Gastroesophageal sphincter (tissue), 4 donors: ENCODE data around the gene TMEM243. TPM values are rescaled to one million over a fixed set of nuclear protein-coding genes. Genes with fewer than 3 reads are reported as not detected.
"Not testable (repeated sequence)": the region's sequence is repeated elsewhere in the genome, so short reads cannot be mapped to it uniquely, and the experiment has no call there.

Experiments used
- ATAC-seq: fragments of 150-250 bp; one replicate; pipeline ENCODE4 v1.9.1; 2016; ENCODE audit warnings: mild to moderate bottlenecking, moderate library complexity
- H3K27ac ChIP-seq, 4 donors: fragments of 200-600 bp; sonication (generic) in 3 of 4; 1 replicate in 3 of 4; 2 replicates in 1 of 4; pipeline ENCODE4 v1.5.1; 2016 to 2019
- H3K27me3 ChIP-seq: fragments of 200-600 bp; sonication (generic); one replicate; pipeline ENCODE4 v1.5.1; 2019
- H3K36me3 ChIP-seq, 2 donors: fragments of 200-600 bp; sonication (generic); one replicate each; pipeline ENCODE4 v1.5.1; 2019; ENCODE audit warnings: control low read depth in 1 of 2
- H3K4me1 ChIP-seq, 3 donors: fragments of 200-600 bp; sonication (generic); 1 replicate in 2 of 3; 2 replicates in 1 of 3; pipeline ENCODE4 v1.5.1; 2016 to 2019; ENCODE audit warnings: control low read depth in 2 of 3
- H3K4me3 ChIP-seq, 2 donors: fragments of 200-600 bp; sonication (generic); one replicate each; pipeline ENCODE4 v1.5.1; 2019; ENCODE audit warnings: mild to moderate bottlenecking in 1 of 2, moderate library complexity in 1 of 2
- H3K9me3 ChIP-seq, 3 donors: fragments of 200-600 bp; sonication (generic); one replicate each; pipeline ENCODE4 v1.5.1; 2017 to 2019; ENCODE audit warnings: control low read depth in 2 of 3
- CTCF ChIP-seq, 4 experiments: fragments of 200-600 bp in 2 of 4; fragments of 450-650 bp in 2 of 4; sonication (generic) in 1 of 4; IDR thresholded peaks; one replicate each; pipeline ENCODE4 v1.5.1; 2017 to 2019; ENCODE audit warnings: antibody characterized with exemption in 4 of 4, mild to moderate bottlenecking in 2 of 4, moderate library complexity in 2 of 4
- EP300 ChIP-seq: sonication (generic); formaldehyde crosslinking; IDR thresholded peaks from one replicate; pipeline ENCODE4 v1.6.1; 2017; ENCODE audit warnings: antibody characterized with exemption, mild to moderate bottlenecking
- POLR2A ChIP-seq, 2 donors: fragments of 450-650 bp; IDR thresholded peaks; one replicate each; pipeline ENCODE4 v1.6.1; 2017; ENCODE audit warnings: antibody characterized with exemption in 2 of 2, mild to moderate bottlenecking in 2 of 2, moderate library complexity in 1 of 2
- POLR2AphosphoS5 ChIP-seq: sonication (generic); formaldehyde crosslinking; IDR thresholded peaks from one replicate; pipeline ENCODE4 v1.6.1; 2017; ENCODE audit warnings: antibody characterized with exemption
- WGBS, 2 donors: methylation state at CpG; one replicate each; pipeline ENCODE4 v1.1.5; 2018; ENCODE audit warnings: low coverage in 1 of 2; 5-methylcytosine and 5-hydroxymethylcytosine counted together
- total RNA-seq, 4 donors: library from RNA; depleted of rRNA; stranded (reverse); fragments of >200 nt; gene quantifications; one replicate each; pipeline ENCODE4 v1.1.0, GENCODE V29; 2016

TMEM243 gene
- total RNA-seq, 4 donors from 2014 or later, result 10.8 to 38.4 (median 22.1) TPM

DNA sequence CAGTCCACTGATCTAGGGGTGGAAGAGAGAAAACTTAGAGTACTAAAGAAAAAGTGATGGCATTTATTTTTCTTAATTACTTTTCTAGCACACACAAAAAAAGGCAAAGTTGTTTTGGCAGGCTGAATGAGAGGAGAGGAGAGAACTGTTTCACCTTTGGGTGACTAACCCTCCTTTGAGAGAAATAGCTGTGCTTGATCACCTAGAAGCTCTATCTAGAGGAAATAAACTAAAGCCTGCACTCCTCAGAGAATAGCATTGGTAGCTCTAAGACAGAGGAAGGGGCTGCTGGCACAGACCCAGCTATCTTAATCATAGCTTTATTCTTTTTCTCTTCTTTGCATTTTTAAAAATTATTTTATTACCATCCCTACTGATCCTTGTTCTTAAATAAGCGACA lies 6.3 kb downstream of the TMEM243 start:
- Histone ChIP-seq H3K4me1 (peaks cover 0 to 41% (median 8%) of the 10 kb centered on the region in 3 donors), H3K4me3 (no peak overlapping the region), H3K36me3 (no peaks in the 10 kb centered on the region), H3K27me3 (no peaks in the 10 kb centered on the region), H3K27ac (no peak overlapping the region), H3K9me3 (no peaks in the 10 kb centered on the region)
- ATAC-seq, result no peak
- TF ChIP-seq POLR2A (IDR thresholded peaks at IDR 0.05) (no peak), CTCF (IDR thresholded peaks at IDR 0.05) (no peak), POLR2AphosphoS5 (no peak), EP300 (no peak)
- 88 to 94% methylated on average over 1 of the region's 1 CpG for WGBS, 2 donors

DNA sequence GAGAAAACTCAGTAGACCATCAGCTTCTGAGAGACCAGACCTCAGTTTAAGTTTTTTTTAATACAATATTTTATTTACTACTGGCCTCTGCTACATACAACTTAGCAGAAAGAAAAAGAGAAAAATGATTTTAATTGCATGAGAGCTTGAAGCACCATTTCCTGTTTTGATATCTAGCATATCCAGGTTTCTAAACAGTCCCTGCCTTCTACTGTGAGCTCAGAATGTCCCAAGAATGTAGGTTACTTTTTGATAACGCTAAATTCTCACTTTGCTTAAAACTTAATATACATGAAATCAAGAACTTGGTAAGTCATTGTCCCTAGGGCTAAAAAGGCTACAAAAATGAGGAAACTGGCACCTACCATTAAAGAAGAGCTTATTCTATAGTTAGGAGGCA lies 7.0 kb downstream of the TMEM243 start:
- Histone ChIP-seq H3K36me3 (no peaks in the 10 kb centered on the region), H3K9me3 (no peaks in the 10 kb centered on the region), H3K4me1 (peaks cover 0 to 33% (median 8%) of the 10 kb centered on the region in 3 donors), H3K4me3 (no peak overlapping the region), H3K27ac (no peak overlapping the region), H3K27me3 (no peaks in the 10 kb centered on the region)
- WGBS, 2 donors, result 67 to 78% methylated on average over 1 of the region's 1 CpG
- no peak for ATAC-seq
- no peak for TF ChIP-seq EP300
- no peak for TF ChIP-seq POLR2AphosphoS5
- TF ChIP-seq CTCF (IDR thresholded peaks at IDR 0.05), result no peak
- TF ChIP-seq POLR2A (IDR thresholded peaks at IDR 0.05), result no peak

GRCh38 chr7:87210506-87210905 lies 9.0 kb downstream of the TMEM243 start:
- Histone ChIP-seq H3K36me3 (no peaks in the 10 kb centered on the region), H3K9me3 (peaks cover 0 to 10% (median 0%) of the 10 kb centered on the region in 3 donors), H3K4me3 (no peak overlapping the region), H3K27ac (no peak overlapping the region), H3K4me1 (peaks cover 0 to 20% (median 8%) of the 10 kb centered on the region in 3 donors), H3K27me3 (no peaks in the 10 kb centered on the region)
- ATAC-seq, result no peak
- 74 to 100% methylated on average over 2 of the region's 3 CpGs for WGBS, 2 donors
- TF ChIP-seq EP300, result no peak
- no peak for TF ChIP-seq POLR2AphosphoS5
- TF ChIP-seq POLR2A (IDR thresholded peaks at IDR 0.05), result no peak

DNA sequence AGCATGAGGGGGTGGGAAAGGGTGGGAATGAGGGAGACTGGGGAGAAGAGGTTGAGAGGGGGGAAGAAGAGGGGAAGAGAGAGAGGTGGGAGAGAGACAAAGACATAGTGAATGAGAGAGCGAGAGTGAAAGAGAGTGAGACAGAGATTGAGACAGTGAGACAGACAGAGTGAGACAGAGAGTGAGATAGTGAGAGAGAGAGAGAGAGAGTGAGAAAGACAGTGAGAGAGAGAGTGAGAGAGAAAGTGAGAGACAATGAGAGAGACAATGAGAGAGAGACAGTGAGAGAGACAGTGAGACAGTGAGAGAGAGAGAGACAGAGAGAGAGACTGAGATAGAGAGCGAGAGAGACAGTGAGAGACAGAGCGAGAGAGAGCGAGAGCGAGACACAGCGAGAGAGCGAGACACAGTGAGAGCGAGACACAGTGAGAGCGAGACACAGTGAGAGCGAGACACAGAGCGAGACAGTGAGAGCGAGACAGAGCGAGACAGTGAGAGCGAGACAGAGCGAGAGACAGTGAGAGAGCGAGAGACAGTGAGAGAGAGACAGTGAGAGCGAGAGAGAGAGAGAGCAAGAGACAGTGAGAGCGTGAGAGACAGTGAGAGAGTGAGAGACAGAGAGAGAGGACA lies 10.1 kb downstream of the TMEM243 start:
- Histone ChIP-seq H3K27me3 (no peaks in the 10 kb centered on the region), H3K4me1 (peaks cover 0 to 20% (median 8%) of the 10 kb centered on the region in 3 donors), H3K9me3 (peaks cover 0 to 21% (median 0%) of the 10 kb centered on the region in 3 donors), H3K36me3 (no peaks in the 10 kb centered on the region), H3K4me3 (no peak overlapping the region), H3K27ac (no peak overlapping the region)
- TF ChIP-seq CTCF (IDR thresholded peaks at IDR 0.05), result no peak
- no peak for TF ChIP-seq EP300
- TF ChIP-seq POLR2A (IDR thresholded peaks at IDR 0.05), result no peak
- no peak for TF ChIP-seq POLR2AphosphoS5
- WGBS, 2 donors, result 83 to 85% methylated on average over 12 to 17 of the region's 18 CpGs
- ATAC-seq, result no peak

DNA sequence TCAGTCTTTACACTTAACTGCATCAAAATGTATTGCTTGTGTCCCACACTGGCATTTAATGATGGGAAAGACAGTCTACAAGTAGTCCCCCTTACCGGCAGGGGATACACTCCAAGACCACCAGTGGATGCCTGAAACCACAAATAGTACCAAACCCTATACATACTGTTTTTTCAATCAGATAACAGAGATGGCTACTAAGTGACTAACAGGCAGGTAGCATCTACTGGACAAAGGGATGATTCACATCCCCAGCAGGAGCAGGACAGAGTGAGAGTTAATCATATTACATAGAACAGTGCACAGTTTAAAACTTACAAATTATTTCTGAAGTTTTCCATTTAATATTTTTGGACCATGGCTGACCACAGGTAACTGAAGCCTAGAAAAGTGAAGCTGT lies 13.2 kb downstream of the TMEM243 start:
- H3K27me3 ChIP-seq, result no peaks in the 10 kb centered on the region
- no peaks in the 10 kb centered on the region for H3K36me3 ChIP-seq
- peaks cover 0 to 7% (median 0%) of the 10 kb centered on the region in 3 donors for H3K4me1 ChIP-seq
- WGBS, 2 donors, result 100% methylated on average over 1 of the region's 1 CpG; no CpG with 5 or more reads in 1 of the 2 donors
- TF ChIP-seq EP300, result no peak
- TF ChIP-seq POLR2AphosphoS5, result no peak
- no peak for TF ChIP-seq CTCF (IDR thresholded peaks at IDR 0.05)
- no peak for TF ChIP-seq POLR2A (IDR thresholded peaks at IDR 0.05)
- no peak overlapping the region for H3K4me3 ChIP-seq
- peaks cover 0 to 23% (median 0%) of the 10 kb centered on the region in 3 donors for H3K9me3 ChIP-seq
- no peak for ATAC-seq
- H3K27ac ChIP-seq, result no peak overlapping the region

DNA sequence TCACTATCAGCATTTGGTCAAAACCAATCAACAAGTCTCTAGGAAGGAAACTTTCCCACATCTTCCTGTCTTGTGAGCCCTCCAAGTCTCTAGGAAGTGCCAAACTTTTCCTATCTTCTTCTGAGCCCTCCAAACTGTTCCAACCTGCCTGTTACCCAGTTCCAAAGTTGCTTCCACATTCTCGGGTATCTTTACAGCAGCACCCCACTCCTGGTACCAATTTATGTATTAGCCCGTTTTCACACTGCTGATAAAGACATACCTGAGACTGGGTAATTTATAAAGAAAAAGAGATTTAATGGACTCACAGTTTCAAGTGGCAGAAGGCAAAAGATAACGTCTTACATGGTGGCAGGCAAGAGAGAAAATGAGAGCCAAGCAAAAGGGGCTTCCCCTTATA lies 13.8 kb downstream of the TMEM243 start:
- not testable (repeated sequence) for H3K4me3 ChIP-seq, H3K4me1 ChIP-seq, H3K27me3 ChIP-seq, H3K36me3 ChIP-seq, ATAC-seq, H3K27ac ChIP-seq
- WGBS, 2 donors, result 83 to 91% methylated on average over 1 of the region's 3 CpGs
- peaks cover 0 to 23% (median 0%) of the 10 kb centered on the region in 3 donors for H3K9me3 ChIP-seq
